ENCODE results near the gene LGSN. TPM values are rescaled to one million over a fixed set of nuclear protein-coding genes. Genes with fewer than 3 reads are reported as not detected.
"Not testable (repeated sequence)": the region's sequence is repeated elsewhere in the genome, so short reads cannot be mapped to it uniquely, and the experiment has no call there.

Gene LGSN
- total RNA-seq, 2 donors from 2014 or later, result 0.34 TPM; not detected in 1

DNA sequence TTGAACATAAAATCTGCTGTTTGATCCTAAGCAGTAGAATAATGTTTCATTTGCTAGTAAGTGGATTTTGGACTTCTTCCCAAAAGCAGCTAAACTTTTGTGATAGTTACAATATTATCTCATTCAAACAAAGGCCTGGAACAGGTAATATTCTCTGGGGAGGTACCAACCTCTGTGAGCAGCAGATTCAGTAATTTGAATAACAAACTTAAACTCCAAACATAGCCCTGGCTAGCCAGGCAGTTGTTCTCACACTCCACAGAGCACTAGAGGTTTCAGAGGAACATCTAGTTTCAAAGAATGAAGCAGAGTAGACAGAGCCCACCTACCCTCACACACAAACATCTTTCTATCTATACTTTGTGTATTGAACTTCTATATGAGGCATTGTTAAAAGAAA, 40.9 kb downstream of the LGSN start:
- ATAC-seq (replicated peaks), result no peak
- peaks cover 3% of the 10 kb centered on the region for H3K27me3 Mint-ChIP-seq
- H3K36me3 Mint-ChIP-seq (ENCODE audit: low read depth), result no peaks in the 10 kb centered on the region
- H3K4me3 Mint-ChIP-seq, result no peak overlapping the region
- no peaks in the 10 kb centered on the region for H3K4me1 Mint-ChIP-seq
- no peaks in the 10 kb centered on the region for H3K9me3 Mint-ChIP-seq
- H3K27ac Mint-ChIP-seq, result no peak overlapping the region

DNA sequence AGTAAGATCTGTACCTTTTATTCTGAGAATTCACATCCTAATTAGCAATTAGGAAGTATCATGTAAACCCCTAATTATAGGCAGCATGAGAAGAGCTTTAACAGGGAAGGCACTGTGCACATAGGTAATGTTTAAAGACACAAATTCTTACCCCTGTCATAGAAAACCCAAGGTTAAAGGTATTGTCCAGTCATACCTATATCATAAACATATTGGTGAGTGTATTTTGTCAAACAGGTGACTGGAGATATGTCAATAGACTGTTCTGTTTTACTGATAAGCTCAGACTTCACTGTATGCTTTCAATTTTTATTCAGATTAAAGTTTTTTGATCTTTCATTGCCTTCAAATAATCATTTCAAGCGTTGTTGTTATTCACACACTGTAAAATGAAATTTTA, 43.8 kb downstream of the LGSN start:
- Mint-ChIP-seq H3K4me1 (no peaks in the 10 kb centered on the region), H3K27me3 (peaks cover 3% of the 10 kb centered on the region), H3K4me3 (no peak overlapping the region), H3K36me3 (ENCODE audit: low read depth) (no peaks in the 10 kb centered on the region), H3K27ac (no peak overlapping the region), H3K9me3 (no peaks in the 10 kb centered on the region)
- ATAC-seq (replicated peaks), result no peak

DNA sequence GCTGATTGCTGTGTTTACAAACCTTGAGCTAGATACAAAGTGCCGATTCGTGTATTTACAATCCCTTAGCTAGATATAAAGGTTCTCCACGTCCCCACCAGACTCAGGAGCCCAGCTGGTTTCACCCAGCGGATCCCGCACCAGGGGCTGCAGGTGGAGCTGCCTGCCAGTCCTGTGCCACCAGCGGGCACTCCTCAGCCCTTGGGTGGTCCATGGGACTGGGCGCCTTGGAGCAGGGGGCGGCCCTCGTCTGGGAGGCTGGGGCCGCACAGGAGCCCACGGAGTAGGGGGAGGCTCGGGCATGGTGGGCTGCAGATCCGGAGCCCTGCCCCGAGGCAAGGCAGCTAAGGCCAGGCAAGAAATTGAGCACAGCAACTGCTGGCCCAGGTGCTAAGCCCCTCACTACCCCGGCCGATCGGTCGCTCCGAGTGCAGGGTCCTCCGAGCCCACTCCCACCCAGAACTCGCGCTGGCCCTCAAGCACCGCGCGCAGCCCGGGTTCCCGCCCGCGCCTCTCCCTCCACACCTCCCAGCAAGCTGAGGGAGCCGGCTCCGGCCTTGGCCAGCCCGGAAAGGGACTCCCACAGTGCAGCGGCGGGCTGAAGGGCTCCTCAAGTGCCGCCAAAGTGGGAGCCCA, 44.9 kb downstream of the LGSN start:
- not testable (repeated sequence) for H3K4me3 Mint-ChIP-seq; H3K9me3 Mint-ChIP-seq; H3K4me1 Mint-ChIP-seq; H3K27ac Mint-ChIP-seq; H3K27me3 Mint-ChIP-seq; ATAC-seq (replicated peaks); H3K36me3 Mint-ChIP-seq (ENCODE audit: low read depth)

DNA sequence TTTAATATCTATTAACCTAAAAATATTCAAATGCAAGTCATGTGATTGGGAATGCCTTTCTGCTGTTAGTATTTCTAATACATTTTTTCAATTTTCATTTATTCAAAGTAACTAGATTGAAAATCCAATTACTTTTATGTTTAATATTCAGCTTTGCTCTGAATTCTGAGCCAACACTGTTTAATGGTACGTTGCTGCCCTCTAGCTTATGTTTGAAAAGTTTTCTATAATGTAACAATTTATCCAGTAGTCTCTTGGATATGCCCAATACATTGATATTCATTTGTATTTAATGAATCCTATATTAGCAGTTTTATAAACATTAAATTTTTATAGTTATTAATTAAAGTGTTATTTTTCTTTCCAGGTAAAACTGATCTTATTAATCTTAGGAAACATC, 47.4 kb downstream of the LGSN start:
- no peak overlapping the region for H3K27ac Mint-ChIP-seq
- H3K36me3 Mint-ChIP-seq (ENCODE audit: low read depth), result no peaks in the 10 kb centered on the region
- H3K27me3 Mint-ChIP-seq, result peaks cover 3% of the 10 kb centered on the region
- H3K4me1 Mint-ChIP-seq, result no peaks in the 10 kb centered on the region
- H3K9me3 Mint-ChIP-seq, result no peaks in the 10 kb centered on the region
- no peak for ATAC-seq (replicated peaks)
- no peak overlapping the region for H3K4me3 Mint-ChIP-seq

DNA sequence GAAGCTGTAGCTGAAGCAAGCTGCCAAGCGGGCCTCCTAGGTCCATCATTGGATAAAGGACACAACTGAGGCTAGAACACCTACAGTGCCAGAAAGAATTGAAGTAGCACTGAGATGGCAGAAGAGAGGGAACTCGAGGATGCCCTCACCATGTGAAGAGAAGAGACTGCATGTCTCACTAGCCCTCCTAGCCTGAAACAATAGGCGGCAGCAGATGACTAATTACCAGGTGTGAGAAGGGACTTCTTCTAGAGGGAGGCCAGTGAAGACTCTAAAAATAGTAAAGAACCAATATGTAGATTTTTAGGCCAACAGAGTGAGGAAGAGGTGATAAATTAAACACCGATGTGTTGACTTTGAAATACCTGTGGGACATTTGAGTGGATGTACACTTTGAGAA, 50.3 kb downstream of the LGSN start:
- Mint-ChIP-seq H3K4me3 (no peak overlapping the region), H3K4me1 (no peaks in the 10 kb centered on the region), H3K27me3 (peaks cover 2% of the 10 kb centered on the region), H3K36me3 (ENCODE audit: low read depth) (no peaks in the 10 kb centered on the region), H3K9me3 (no peaks in the 10 kb centered on the region), H3K27ac (no peak overlapping the region)
- no peak for ATAC-seq (replicated peaks)

DNA sequence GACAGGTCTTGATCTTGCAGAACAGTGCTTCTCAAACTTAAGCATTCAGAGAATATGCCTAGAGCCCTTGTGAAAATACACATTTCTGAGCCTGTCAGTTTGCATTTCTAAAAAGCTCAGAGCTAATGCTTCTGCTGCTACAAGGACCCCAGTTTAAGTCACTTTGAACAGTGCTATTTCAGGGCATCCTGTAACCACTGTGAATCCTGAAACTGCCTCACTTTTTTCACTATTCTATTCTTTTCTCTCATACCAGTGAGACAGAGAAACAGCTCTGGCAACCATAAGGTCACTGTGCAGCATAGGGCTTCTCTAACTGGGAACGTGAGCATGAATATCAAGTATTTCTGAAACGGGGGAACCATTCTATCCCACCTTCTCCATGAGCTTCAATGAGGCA, 51.2 kb downstream of the LGSN start:
- ATAC-seq (replicated peaks), result no peak
- H3K4me3 Mint-ChIP-seq, result no peak overlapping the region
- no peaks in the 10 kb centered on the region for H3K27me3 Mint-ChIP-seq
- H3K36me3 Mint-ChIP-seq (ENCODE audit: low read depth), result no peaks in the 10 kb centered on the region
- no peaks in the 10 kb centered on the region for H3K4me1 Mint-ChIP-seq
- no peaks in the 10 kb centered on the region for H3K9me3 Mint-ChIP-seq
- H3K27ac Mint-ChIP-seq, result no peak overlapping the region

DNA sequence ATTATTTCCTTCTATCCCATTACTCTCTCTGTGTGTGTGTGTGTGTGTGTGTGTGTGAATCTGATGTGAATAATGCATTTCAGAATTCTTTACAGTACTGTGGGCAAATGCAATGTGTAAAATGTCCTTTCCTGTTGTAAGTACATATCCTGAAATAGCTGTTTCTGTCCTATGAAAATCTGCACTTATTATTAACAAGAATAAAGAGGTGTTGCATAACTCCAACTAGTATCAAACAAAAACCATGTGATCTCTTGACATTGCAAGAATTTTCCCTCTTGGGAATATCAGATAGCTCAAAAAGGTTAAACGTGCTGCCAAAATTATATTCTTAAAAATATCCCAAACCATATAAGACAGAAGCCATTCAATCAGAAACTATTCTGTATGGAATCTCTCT, 52.0 kb downstream of the LGSN start:
- no peak overlapping the region for H3K27ac Mint-ChIP-seq
- H3K36me3 Mint-ChIP-seq (ENCODE audit: low read depth), result no peaks in the 10 kb centered on the region
- H3K4me3 Mint-ChIP-seq, result no peak overlapping the region
- no peaks in the 10 kb centered on the region for H3K27me3 Mint-ChIP-seq
- no peak for ATAC-seq (replicated peaks)
- H3K9me3 Mint-ChIP-seq, result no peaks in the 10 kb centered on the region
- H3K4me1 Mint-ChIP-seq, result no peaks in the 10 kb centered on the region

DNA sequence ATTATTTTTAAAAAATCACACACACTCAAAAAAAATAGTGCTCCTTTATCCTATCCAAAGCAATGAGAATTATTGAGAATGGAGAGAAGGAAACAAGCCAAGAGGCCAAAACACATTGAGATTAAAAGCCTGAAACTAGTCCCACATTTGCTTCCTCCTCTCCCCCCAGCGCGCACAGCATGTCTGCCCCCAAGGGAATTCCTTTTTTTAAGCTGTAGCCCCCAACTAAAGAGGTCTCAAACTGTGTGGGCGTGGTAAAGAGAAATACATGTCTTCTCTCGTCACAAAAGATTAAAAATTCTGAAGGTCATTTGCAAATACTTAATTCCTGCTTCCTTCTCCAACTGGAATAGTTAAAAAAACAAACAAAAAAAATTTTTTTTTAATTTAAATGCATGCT, 52.7 kb downstream of the LGSN start:
- ATAC-seq (replicated peaks), result no peak
- H3K9me3 Mint-ChIP-seq, result no peaks in the 10 kb centered on the region
- no peak overlapping the region for H3K27ac Mint-ChIP-seq
- no peaks in the 10 kb centered on the region for H3K4me1 Mint-ChIP-seq
- H3K27me3 Mint-ChIP-seq, result no peaks in the 10 kb centered on the region
- no peaks in the 10 kb centered on the region for H3K36me3 Mint-ChIP-seq (ENCODE audit: low read depth)
- H3K4me3 Mint-ChIP-seq, result no peak overlapping the region

DNA sequence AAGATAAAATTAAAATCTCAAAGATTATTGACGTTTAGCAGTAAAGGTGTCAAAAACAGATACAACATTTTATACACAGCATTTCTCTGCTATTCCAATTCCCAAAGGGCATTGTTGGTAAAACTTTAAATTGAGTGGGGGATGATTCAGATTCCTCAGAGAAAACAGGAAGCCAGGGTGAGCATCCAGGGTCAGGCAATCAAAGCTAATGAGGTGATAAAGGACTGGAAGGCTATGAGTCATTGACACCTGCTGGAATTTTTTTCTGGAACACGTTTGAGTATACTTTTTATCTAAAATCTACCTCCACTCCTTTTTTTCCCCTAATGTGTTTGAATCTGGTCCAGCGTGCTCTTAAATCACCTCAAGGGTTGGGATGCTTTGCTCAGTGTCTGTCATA, 56.3 kb downstream of the LGSN start:
- H3K27me3 Mint-ChIP-seq, result no peaks in the 10 kb centered on the region
- no peak overlapping the region for H3K27ac Mint-ChIP-seq
- no peaks in the 10 kb centered on the region for H3K9me3 Mint-ChIP-seq
- no peak for ATAC-seq (replicated peaks)
- no peaks in the 10 kb centered on the region for H3K36me3 Mint-ChIP-seq (ENCODE audit: low read depth)
- H3K4me1 Mint-ChIP-seq, result no peaks in the 10 kb centered on the region
- no peak overlapping the region for H3K4me3 Mint-ChIP-seq

DNA sequence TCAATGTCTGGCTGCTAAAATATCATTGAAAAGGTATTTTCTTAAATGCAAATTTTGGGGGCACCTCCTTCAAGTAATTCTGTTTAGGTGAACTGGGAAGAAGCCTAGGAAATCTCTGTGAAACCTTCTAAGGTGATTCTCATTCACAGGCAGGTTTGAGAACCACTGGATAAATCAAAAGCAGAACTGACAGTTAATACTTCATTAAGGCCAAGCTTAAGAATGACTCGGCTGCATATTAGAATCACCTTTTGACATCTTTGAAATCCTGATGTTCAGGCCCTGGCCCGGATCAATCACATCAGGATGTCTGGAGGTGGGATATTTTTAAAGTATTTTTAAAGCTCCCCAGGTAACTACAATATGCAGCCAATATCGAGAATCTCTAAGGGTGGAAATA, 58.0 kb downstream of the LGSN start:
- Mint-ChIP-seq H3K36me3 (ENCODE audit: low read depth) (no peaks in the 10 kb centered on the region), H3K9me3 (no peaks in the 10 kb centered on the region), H3K27ac (no peak overlapping the region), H3K4me1 (no peaks in the 10 kb centered on the region), H3K4me3 (no peak overlapping the region), H3K27me3 (no peaks in the 10 kb centered on the region)
- no peak for ATAC-seq (replicated peaks)

DNA sequence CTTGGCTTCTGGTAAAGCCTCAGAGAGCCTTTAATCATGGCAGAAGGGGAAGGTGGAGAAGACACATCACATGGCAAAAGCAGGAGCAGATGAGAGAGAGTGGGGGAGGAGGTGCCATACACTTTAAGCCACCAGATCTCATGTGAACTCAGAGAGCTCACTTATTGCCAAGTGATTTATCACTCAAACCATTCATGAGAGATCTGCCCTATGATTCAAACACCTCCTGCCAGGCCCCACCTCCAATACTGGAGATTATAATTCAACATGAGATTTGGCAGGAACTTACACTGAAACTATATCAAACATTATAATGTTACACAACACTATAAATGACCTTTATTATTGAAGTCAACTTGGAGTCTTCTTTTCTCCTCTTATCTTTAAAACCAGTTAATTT, 60.6 kb downstream of the LGSN start:
- ATAC-seq (replicated peaks), result no peak
- no peaks in the 10 kb centered on the region for H3K4me1 Mint-ChIP-seq
- H3K36me3 Mint-ChIP-seq (ENCODE audit: low read depth), result no peaks in the 10 kb centered on the region
- H3K27me3 Mint-ChIP-seq, result no peaks in the 10 kb centered on the region
- no peak overlapping the region for H3K4me3 Mint-ChIP-seq
- no peaks in the 10 kb centered on the region for H3K9me3 Mint-ChIP-seq
- H3K27ac Mint-ChIP-seq, result no peak overlapping the region

DNA sequence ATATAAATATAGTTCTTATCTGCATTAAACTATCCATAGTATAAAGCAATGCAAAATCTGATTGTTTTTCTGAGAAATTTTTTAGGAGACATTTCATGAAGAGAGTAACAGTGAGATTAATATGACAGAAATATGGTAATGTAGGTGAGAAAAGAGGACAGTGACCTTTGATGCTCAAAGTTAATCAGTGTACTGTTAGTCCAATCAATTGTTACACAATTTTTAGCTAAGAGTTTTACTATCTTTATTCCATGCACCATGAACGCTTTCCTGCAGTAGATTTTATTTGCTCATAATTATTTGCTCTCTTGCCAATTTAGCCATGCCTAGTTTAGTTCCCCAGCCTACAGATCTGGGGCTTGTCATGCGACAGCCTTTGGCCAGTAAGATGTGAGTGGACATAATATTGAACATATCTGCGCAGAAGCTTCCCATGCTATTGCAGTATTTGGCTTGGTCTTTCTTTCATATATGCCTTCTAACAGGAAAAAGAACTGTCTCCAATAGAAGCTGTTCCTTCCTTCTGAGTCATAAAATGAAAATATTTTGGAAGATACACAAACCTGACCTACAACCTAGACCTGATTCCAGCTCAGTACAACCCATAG, 69.8 kb downstream of the LGSN start:
- Mint-ChIP-seq H3K4me3 (no peak overlapping the region), H3K27me3 (no peaks in the 10 kb centered on the region), H3K9me3 (no peaks in the 10 kb centered on the region), H3K36me3 (ENCODE audit: low read depth) (no peaks in the 10 kb centered on the region), H3K27ac (no peak overlapping the region), H3K4me1 (no peaks in the 10 kb centered on the region)
- no peak for ATAC-seq (replicated peaks)

DNA sequence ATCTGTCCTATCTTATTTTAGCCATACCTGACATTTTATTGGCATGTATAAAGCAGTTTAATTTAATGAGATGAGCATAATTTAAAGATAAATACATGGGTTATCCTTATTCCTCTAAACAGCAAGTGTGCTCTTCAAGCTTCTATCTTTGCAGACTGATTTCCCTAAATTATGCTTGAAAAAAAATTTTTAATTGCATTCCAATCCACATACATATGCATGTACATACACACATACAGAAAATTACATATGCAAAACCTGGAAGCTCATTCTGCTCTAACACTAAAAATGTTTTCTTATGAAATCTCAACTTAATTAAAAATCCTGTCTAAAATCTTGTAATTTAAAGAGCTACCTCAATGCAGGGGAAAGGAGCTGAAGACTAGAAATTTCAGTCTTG, 73.2 kb downstream of the LGSN start:
- H3K36me3 Mint-ChIP-seq (ENCODE audit: low read depth), result no peaks in the 10 kb centered on the region
- ATAC-seq (replicated peaks), result no peak
- H3K4me1 Mint-ChIP-seq, result no peaks in the 10 kb centered on the region
- no peak overlapping the region for H3K27ac Mint-ChIP-seq
- no peaks in the 10 kb centered on the region for H3K27me3 Mint-ChIP-seq
- no peak overlapping the region for H3K4me3 Mint-ChIP-seq
- no peaks in the 10 kb centered on the region for H3K9me3 Mint-ChIP-seq

DNA sequence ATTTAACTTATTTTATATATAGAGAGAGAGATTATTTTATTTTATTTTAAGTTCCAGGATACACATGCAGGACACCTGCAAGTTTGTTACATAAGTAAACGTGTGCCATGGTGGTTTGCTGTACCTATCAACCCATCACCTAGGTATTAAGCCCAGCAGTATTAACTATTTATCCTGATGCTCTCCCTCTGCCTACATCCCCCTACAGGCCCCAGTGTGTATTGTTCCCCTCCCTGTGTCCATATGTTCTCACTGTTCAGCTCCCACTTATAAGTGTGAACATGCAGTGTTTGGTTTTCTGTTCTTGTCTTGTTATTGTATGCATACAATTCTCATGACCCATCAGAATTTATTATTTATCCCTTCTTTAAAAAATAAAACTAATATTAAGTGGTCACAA, 73.9 kb downstream of the LGSN start:
- no peak overlapping the region for H3K4me3 Mint-ChIP-seq
- ATAC-seq (replicated peaks), result no peak
- H3K4me1 Mint-ChIP-seq, result no peaks in the 10 kb centered on the region
- no peak overlapping the region for H3K27ac Mint-ChIP-seq
- no peaks in the 10 kb centered on the region for H3K9me3 Mint-ChIP-seq
- no peaks in the 10 kb centered on the region for H3K27me3 Mint-ChIP-seq
- no peaks in the 10 kb centered on the region for H3K36me3 Mint-ChIP-seq (ENCODE audit: low read depth)

DNA sequence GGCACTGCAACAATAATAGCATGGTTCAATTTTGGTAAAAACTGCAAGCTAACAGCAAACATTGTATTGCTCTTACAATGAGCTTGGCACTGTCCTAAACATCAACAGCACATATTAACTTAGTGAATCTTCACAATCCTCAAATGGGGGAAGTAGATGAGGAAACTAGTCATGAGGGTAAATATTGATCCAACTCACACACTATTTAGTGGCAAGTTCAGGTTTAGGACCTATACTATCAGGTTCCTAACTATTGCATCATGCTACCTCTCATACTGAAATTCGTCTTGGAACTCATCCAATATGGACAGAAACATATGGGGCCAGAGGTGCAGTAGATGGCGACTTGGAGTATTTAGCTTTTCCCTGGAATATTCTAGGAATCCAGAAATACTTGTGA, 74.4 kb downstream of the LGSN start:
- no peaks in the 10 kb centered on the region for H3K4me1 Mint-ChIP-seq
- no peak overlapping the region for H3K4me3 Mint-ChIP-seq
- H3K27me3 Mint-ChIP-seq, result no peaks in the 10 kb centered on the region
- no peak overlapping the region for H3K27ac Mint-ChIP-seq
- no peaks in the 10 kb centered on the region for H3K9me3 Mint-ChIP-seq
- no peaks in the 10 kb centered on the region for H3K36me3 Mint-ChIP-seq (ENCODE audit: low read depth)
- ATAC-seq (replicated peaks), result no peak

DNA sequence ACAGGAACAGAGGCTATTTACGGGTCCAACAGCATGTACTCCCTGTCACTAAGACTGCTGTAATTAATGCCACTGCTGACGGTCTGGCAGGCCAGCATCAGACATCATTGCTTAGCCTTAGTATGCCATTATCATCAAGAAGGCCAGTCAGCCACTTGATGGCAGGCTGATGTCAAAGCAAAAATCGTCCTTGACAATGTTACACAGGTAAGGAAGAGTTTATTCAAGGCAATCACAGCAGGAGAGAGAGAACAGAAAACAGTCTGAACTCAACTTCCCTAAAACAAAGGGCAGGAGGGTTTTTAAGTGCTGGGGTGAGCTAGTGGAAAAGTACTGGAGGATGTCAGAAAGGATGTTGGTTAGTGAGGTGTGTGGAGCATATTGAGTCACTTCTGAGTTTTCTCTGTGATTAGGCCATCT, 83.4 kb downstream of the LGSN start:
- ATAC-seq (replicated peaks), result no peak
- Mint-ChIP-seq H3K36me3 (ENCODE audit: low read depth) (no peaks in the 10 kb centered on the region), H3K4me3 (no peak overlapping the region), H3K4me1 (no peaks in the 10 kb centered on the region), H3K9me3 (peaks cover 4% of the 10 kb centered on the region), H3K27ac (no peak overlapping the region), H3K27me3 (no peaks in the 10 kb centered on the region)

All from activated T-helper 17 cell treated with anti-CD3 and anti-CD28 coated beads, Interleukin-2, amount 50 U/mL, for 72 hours (primary cell).